CD4-positive, alpha-beta T cell treated with Interleukin-6 for 4 hours (primary cell): ENCODE data around the gene LHFPL2.
"Not testable (repeated sequence)": the region's sequence is repeated elsewhere in the genome, so short reads cannot be mapped to it uniquely, and the experiment has no call there.

Experiments used
- DNase-seq: peaks from one replicate; pipeline ENCODE4 v3.0.0-alpha.2; 2020; ENCODE audit warnings: mixed read lengths

Gene LHFPL2

DNA sequence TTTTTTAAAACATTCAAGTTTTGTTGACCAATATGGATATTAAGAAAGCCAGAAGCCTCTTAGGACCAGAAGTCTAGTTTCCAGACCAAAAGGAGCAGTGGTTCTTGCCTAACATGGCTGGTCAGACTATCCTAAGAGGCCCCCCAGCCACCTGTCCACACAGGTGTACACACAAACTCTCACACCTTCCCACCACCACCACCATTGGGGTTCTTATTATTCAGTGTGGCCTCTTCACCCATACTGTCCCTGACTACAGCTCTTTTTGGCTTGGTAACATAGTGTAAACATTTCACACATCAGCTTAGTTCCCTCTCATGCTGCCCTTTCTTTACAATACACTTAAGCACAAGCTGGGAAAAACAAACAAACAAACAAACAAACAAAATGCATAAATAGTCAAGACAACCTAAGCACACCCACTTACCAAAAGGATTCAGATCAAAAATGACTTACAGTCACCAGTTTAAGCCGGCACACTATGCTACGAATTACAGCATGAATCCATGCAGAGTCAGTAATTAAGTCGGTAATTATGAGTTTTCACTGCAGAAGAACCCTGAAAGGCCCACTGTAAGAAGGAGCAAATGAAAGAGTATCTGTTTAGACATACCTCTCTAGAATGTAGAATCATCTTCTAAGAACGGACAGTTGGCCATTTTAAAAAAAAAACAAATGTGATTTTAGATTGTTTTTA, 9.5 kb downstream of the LHFPL2 start:
- no peak for DNase-seq

DNA sequence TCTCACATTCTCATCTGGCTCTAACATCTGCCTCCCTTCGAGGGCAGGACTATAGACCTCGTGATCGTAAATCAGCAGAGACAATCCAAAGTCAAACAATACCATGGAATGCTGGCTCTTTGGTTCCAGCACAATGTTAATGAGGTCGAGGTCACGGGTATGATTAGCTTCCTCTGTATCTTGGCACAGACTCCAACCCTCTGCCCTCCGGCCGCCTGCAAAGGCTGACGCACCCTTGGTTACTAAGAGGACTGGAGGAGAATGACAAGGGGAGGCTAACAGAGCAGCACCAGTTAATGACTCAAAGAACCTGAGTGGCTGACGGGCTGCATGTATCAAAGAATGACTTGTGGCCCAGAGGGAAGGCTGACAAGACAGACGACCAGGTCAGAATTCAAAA, 10.1 kb downstream of the LHFPL2 start:
- DNase-seq, result no peak

DNA sequence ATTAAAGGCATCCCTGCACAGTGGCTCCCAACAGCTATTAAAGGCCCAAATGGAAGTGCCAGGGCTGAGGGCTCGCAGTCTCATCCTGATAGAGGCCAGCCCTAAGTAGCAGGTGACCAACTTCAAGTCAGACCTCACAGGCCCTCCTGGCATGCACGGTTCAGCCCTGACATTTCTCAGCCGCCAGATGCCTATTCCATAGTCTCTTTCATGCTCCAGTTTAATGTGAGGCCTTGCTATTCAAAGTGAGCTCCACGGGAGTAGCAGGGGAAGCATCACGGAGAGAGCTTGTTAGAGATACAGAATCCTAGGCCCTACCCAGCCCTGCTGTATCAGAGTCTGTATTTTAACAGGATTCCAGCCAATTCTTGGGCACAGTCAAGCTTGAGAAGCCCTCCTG, 11.1 kb downstream of the LHFPL2 start:
- no peak for DNase-seq

DNA sequence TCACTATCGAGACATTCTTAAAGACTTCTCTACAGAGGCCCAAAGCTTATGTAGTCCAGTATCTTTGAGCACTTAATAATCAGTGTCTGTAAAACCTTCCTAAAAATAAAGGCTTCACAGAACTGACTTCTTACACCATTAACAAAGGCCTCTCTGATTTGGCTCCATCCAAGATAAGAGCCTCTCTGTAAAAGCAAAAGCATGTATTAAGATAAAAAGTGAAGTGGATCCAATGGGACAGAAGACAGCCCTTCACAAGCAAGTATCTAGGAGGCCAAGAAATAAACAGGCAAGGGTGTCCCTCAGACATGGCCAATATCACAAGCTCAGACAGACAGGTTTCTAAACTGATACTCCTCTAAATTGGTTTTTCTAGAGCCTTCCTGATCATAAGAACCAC, 11.9 kb downstream of the LHFPL2 start:
- no peak for DNase-seq

DNA sequence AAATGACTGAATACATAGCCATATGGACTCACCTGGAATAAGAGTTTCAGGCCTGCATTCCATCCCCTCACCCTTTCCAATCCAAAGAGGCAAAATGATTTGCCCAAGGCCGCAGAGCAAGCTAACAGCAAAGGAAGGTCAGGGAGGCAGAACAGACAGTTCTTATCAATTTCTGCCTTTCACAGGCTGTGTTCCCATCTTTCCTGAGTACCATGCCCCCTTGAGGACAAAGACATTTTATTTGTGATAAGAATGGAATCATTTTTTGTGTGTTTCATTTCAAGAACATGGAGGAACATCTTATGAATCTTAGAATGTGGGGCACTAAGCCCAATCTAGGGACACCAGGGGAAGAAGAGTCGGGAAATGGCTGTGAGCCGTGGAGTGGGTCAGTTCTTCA, 13.9 kb downstream of the LHFPL2 start:
- no peak for DNase-seq

DNA sequence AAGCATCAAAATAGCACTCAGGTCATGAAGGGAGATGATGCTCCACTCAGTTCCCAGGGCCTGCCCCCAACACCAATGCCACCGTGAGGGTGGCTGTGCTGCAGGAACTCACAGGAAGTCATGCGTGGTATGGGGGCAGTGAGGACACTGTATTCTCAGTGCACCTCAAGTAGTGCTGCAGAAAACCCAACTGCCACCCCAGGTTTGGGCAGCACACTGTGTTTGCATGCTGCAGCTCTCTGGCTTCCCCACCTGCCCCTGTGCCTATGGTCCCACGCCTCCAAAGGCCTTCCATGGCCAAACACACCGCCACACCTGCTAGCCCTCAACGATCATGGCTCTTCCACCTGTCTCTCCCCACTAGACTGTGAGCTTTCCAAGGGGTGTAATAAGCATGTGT, 14.3 kb downstream of the LHFPL2 start:
- DNase-seq, result no peak

DNA sequence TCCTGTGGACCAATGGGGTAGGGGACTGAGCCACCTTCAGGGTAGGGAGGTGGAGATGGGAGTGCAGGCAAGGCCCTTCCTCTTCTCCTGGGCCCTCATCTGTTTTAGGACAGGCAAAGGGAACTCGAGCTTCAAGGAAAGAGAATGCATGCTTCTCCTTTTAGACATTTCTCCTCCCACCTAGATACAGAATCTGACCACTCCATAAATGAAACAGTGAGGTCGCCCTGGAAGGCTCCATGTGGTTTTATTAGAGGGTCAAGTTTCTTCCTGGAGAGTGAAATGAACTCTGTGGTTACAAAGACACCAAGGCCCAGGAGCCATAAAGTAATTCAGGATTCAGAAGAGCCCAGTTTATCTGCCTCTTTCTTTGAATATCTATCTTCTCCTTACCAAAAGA, 14.9 kb downstream of the LHFPL2 start:
- no peak for DNase-seq

DNA sequence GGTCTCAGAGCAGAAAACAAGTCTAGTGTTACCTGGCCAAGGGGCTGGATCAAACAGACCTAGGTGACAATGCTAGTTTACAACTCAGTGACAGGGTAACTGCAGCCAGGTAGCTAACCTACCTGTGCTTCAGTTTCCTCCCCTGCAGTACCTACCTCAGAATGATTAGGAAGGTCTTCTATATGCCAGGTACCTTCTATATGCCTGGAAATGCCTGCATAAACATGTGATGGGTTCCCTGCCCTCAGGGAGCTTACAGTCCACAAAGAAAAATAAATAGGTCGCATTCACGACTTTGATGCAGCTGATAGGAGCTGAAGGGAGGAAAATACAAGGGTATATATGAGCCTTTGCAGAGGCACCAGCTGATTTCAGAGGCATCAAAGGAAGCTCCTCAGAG, 16.1 kb downstream of the LHFPL2 start:
- DNase-seq, result no peak

DNA sequence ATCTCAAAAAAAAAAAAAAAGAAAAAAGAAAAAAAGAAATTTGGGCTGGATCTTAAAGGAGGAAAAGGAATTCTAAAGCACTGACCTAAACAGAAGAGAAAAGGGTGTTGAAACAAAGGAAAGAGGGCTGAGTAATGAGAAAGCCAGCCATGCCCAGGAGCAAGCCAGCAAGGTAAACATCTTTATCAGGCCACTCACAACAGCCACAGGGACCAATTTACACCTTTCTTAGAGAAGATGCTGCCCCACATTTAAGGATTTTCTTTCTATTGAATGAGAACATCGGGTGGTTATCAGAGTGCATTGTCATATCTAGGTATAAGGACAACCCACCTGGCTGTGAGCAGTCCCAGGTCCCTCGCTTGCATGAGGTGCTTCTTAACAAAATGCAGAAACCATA, 16.6 kb downstream of the LHFPL2 start:
- DNase-seq, result no peak

DNA sequence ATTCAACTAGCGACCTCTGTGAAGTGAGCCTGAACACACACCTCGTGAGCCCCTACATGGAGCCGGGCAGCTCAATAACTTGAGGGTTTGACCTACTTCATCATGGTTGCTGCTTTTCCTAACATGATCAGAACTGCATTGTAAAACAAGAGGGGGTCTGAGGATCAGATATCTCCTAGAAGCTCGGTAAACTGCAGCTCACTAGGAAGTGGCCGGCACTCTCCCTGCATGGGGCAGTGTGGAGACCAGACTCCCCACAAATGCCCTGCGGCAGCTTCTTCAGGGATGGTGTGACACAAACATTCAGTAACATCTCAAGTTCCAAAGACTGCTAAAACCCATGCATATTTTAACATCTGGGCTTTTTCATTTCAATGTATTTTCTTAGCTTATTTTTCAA, 18.5 kb downstream of the LHFPL2 start:
- DNase-seq, result no peak

DNA sequence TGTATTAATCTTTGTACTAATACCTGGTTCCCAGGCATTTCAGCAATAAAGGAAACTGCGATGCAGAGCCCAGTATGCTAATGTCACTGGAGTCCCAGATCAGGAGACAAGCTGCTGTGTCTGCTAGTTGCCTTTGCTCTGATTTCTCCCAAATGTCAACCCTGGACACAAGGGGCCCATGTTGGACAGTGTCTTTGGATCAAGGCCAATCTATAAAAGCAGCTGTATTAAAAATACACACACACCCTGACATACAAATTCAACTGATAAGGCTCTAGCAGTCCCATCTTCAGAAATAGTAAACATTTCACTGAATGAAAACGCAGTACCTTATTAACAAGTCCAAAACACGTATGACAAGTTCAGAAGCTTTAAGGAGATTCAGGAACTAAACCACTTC, 18.9 kb downstream of the LHFPL2 start:
- DNase-seq, result no peak

DNA sequence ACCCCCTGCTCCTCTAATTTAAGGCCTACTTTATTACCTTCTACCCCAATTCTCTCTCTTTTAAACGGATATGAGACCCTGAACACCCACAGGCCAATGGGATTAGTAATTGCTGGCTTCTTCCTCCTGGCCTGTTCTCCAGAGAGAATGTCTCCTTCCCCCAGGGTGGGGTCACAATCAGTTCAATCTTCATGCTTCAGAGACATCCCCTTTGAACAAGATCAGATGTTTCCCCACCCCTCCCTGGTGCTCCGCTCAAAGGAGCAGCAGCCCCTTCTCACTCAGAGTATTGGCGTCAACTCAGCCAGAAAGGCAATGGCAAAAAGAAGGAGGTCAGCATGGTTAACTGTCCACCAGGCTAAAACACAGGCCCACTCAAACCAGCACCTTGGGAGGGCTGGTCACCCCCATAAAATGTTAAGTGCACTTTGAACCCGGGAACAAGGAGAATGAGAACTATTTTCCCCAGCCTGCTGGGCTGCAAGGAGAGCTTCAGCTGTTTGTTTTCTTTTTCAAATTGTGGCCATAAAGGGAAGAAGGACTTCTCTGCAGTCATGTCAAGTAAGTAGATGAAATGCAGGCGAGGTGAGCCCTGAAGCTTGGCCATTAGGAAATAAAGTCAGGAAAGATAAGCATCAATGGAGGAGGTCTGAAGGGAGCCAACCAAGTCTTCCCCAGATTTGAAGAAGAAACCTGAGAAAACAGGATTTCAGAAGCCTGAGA, 20.1 kb downstream of the LHFPL2 start:
- DNase-seq, result no peak

DNA sequence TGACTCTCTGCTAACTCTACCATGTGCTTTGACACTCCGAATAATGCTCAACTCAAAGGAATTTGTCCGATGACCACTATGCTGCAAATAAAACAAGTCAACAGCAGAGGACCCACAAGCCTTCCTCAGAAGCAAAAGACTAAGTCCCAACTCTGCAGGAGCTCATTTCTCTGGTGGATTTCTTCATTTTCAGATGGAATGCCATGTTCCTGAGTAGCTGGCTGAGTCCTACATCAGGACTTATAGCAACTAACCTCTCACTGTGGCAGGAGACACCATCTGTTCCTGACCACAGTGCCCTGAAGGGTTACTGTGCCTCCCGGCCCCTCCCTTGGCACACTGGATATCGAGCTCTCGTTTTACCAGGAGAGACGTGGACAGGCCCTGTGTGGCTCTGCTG, 20.8 kb downstream of the LHFPL2 start:
- DNase-seq, result no peak

DNA sequence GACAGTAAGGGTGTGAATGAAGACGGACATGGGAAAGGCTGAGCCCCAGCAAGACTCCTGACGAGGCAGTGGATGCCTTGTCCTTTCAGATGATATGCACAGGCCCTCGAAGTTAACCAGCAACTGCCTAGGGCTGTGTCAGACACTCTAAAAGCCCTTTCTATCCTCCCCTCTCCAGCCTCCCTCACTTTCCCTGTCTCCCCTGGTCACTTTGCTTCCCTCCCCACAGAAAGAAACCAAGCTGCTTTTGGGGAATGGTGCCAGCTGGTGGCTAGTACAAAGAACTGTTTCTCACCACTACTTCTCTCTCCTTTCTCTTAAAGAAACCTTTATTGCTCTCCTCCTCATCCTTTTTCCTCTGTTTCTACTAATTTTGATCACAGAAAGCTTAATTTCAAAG, 21.4 kb downstream of the LHFPL2 start:
- no peak for DNase-seq

DNA sequence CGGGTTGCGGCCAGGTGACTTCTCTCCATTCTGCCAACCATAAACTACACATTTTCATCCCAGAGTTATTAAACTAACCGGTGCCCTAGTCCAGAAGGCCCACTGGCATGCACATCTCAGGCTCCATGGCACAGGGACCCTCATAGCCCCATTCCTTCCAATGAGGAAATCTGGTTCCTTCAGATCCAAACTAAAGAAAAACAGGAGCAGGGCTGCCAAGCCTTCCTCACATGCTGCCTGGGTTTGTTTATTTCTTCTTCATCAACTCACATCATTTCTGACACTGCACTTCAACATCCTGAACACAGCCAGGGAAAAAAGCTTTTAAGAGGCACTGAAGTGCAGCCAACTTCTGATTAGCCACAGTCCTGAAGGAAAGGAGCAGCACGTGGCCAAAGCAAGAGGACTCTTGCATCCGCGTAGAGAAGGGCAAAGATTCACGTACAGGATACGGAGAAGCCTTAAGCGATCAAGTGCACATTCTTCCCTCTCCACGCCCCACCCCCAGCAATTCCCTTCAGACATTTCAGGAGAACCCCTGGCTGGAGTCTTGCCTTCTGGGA, 22.5 kb downstream of the LHFPL2 start:
- DNase-seq, result no peak

DNA sequence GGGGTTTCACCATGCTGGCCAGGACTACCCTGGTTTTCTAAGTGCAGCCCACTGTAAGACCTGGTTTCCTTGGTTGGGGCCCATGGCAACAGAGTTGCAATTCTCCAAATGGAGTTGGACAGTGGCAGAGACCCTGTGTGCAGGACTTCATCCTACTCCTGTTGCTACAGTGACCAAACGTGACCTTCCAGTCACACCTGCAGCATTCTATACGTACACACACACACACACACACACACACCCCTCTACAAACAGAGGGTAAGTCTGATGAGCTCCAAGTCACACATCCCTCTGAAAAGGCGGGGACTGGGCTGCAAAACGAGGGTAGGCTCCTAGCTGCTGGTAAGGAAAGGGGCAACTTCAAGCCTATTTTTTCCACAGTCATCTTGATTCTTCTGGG, 23.6 kb downstream of the LHFPL2 start:
- DNase-seq, result no peak

DNA sequence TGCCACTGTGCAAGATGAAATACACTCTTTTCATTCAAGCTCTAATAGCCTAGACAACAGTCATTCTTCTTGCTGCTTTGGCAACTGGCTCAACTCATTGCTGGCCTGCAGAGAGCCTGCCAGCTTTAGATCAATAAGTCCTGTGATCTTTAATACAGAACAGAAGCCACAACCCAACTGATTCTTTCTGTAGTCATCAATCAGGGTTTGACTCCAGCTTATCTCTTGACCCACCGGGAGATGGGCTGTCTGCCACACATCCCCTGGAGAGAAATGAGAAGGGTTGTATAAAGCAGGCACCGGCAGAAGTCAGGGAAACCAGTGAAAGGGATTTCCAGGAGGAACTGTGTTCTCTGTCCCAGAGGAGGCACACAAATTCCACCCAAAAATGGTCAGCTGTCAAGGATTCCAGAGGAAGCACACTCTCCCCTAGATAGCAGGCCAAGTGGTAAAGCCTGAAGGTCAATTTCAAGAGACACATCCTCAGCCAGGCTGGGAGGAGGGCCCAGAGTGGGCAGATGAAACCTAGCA, 24.5 kb downstream of the LHFPL2 start:
- DNase-seq, result no peak

DNA sequence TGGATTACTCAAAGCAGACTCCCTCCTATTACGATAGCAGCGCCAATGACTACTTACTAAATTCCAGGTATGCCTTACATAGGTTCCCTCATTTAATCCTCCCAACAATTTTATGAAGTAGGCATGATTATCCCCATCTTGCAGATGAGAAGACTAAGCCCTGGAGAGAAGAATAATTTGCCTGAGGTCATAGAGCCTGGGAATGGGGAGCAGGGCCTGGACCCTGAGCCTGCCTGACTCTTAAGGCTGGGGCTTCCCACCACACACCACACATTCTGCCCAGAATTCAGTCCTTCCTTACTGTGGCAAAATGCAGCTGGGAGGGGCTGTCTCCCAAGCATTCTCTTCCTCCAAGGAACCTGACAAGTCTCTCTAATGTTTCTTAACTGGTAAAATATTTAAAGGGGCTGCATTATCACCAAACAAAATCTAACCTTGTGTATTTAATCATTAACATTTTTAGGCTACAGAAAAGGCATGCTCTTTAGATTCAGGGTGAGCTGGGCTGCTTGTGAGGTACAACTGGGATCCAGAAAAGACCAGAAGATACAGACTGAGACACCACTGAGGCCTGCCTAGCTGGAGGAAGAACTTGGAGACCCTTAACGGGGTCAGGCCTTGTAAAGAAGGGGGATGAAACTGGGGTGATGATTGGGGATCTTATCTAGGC, 26.1 kb downstream of the LHFPL2 start:
- no peak for DNase-seq

DNA sequence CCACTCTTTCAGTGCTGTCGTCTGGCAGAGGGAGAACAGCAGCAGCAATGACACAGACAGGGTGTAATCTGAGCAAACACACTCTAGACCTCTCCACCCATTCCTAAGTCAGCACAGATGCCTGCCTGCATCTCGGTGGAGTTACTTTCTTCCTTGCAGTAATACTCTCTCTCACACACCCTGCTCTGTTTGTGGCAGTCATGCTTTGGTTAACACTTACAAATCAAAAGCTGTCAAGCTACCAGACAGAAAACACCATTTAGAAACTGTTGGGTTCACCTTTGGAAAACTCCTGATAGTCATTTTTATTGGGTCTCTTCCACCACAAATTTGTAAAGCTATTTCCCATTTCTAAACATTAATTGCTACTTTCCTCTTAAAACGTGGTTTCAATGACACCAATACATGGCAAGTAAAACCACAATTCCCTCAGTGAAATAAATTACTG, 27.3 kb downstream of the LHFPL2 start:
- no peak for DNase-seq

DNA sequence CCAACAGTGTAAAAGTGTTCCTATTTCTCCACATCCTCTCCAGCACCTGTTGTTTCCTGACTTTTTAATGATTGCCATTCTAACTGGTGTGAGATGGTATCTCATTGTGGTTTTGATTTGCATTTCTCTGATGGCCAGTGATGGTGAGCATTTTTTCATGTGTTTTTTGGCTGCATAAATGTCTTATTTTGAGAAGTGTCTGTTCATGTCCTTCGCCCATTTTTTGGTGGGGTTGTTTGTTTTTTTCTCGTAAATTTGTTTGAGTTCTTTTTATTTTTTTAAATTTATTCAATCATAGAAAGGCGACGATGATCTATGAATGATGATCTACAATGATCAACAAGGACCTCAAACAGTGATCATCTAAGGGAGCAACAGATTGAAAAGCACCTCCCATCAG, 28.5 kb downstream of the LHFPL2 start:
- DNase-seq, result not testable (repeated sequence)

DNA sequence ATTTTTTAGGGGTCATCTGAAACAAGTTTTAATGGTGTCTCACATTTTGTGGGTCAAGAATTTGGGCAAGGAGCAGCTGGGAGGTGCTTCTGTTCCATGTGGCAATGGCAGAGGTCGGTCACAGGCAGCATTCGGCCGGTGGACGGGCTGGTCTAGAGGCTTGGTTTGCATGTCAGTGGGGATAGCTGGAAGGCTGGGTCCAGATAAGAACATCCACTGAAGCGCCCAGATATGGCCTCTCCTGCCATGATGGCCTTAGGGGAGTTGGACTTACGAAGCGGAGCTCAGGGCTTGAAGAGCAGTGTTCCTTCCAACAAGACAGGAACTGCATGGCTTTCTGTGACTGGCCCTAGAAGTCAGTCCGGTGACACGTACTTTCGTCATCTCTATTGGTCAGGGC, 30.3 kb downstream of the LHFPL2 start:
- no peak for DNase-seq

DNA sequence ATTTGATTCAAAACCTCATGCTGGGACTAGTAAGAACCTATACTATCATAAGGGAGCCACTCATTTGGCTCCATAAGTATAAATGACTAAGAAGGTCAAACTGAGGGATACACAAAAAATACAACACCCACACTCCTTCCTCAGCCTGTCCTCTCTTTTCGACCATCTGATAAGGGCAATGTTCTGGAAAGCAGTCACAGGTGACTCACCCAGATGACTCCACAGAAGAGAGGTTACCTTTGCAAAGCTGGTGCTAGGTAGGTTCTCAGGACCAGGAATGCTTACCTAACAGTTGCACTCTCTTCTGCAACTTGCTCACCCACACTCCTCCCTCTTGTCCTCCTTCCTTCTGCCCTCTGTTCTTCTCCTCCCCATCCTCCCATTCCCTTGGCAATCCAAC, 32.9 kb downstream of the LHFPL2 start:
- no peak for DNase-seq

DNA sequence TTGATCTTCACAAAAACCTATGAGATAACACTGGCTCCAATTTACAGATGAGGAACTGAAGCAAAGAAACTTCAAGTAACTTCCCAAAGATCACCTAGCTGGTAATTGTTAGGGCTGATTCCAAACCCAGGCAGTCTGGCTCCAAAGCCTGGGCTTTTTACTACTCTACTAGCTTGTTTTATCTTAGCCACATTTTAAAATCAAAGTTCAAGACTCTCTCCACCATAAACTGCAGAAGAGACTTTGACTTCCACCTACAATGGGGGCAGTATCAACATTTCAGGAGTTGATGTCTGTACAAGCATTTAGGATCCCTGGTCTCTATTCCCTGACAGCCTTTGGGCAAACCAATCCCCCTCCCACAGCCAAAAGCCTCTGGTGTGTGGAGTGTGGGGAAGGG, 33.8 kb downstream of the LHFPL2 start:
- no peak for DNase-seq

DNA sequence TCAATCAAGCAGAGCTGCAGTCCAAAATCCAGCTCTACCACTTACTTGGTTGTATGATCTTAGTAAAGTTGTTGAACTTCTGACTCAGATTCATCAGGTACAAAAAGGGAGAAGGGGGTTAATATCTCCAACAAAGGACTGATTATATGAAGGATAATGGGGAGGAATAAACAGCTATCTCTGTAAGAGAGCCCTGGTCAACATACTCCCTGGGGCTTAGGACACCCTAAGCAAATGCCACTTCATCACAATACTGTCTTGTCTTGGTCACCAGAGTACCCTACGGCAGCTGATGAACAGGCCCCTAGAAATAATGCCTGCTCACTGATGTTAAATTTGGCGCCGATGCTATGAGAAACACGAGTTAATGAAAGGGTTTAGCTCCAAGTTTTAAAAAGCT, 34.8 kb downstream of the LHFPL2 start:
- DNase-seq, result no peak
